Upper lobe of right lung (tissue), 1 donor: ENCODE results near the gene PARP1. TPM values are rescaled to one million over a fixed set of nuclear protein-coding genes. Genes with fewer than 3 reads are reported as not detected.

Experiments
- ATAC-seq: fragments of 200-7000 bp; cut with Tn5 transposase; one replicate; pipeline ENCODE4 v1.9.1; 2020; ENCODE audit warnings: mild to moderate bottlenecking, moderate library complexity
- DNase-seq: peaks from one replicate; pipeline ENCODE4 v3.0.0-alpha.2; 2020
- H3K27ac ChIP-seq: fragments of 200-600 bp; one replicate; pipeline ENCODE4 v1.8.0; 2022
- H3K27me3 ChIP-seq: fragments of 200-600 bp; one replicate; pipeline ENCODE4 v1.8.0; 2022; ENCODE audit warnings: mild to moderate bottlenecking
- H3K36me3 ChIP-seq: fragments of 200-600 bp; one replicate; pipeline ENCODE4 v1.8.0; 2022
- H3K4me1 ChIP-seq: fragments of 200-600 bp; one replicate; pipeline ENCODE4 v1.8.0; 2022
- H3K4me3 ChIP-seq: fragments of 200-600 bp; one replicate; pipeline ENCODE4 v1.8.0; 2022; ENCODE audit warnings: mild to moderate bottlenecking
- H3K9me3 ChIP-seq: fragments of 200-600 bp; one replicate; pipeline ENCODE4 v1.8.0; 2022
- intact Hi-C: fragments of 100-400 bp; cut with DNase I; formaldehyde crosslinking; loops from one replicate; pipeline ENCODE4 v1.11.0; 2022
- total RNA-seq: library from RNA; stranded (reverse); fragmentation: NEBNext Ultra II Directional; extraction: Animal tissue kit (Norgen Biotek cat#: 25700); gene quantifications from one replicate; pipeline ENCODE4 v1.2.1, GENCODE V29; 2021
- TF ChIP-seq, protein P1 (sequence below): fragments of 200-600 bp; IDR thresholded peaks from one replicate; pipeline ENCODE4 v1.8.0; 2022; ENCODE audit warnings: antibody characterized with exemption
- donor health status: DM: no; HTN: yes; CAD: no; lungs with severe emphysema.

PARP1 gene
- total RNA-seq, 1 donor from 2014 or later, result 64.6 TPM

- no peaks in the 10 kb centered on the region for H3K36me3 ChIP-seq
- H3K27me3 ChIP-seq, result no peaks in the 10 kb centered on the region
- ATAC-seq (no peak), DNase-seq (no peak)
- intact Hi-C loops, result no loop called here
- no peaks in the 10 kb centered on the region for H3K4me1 ChIP-seq
- H3K27ac ChIP-seq, result no peak overlapping the region
- no peaks in the 10 kb centered on the region for H3K9me3 ChIP-seq
- TF ChIP-seq, protein P1, sequence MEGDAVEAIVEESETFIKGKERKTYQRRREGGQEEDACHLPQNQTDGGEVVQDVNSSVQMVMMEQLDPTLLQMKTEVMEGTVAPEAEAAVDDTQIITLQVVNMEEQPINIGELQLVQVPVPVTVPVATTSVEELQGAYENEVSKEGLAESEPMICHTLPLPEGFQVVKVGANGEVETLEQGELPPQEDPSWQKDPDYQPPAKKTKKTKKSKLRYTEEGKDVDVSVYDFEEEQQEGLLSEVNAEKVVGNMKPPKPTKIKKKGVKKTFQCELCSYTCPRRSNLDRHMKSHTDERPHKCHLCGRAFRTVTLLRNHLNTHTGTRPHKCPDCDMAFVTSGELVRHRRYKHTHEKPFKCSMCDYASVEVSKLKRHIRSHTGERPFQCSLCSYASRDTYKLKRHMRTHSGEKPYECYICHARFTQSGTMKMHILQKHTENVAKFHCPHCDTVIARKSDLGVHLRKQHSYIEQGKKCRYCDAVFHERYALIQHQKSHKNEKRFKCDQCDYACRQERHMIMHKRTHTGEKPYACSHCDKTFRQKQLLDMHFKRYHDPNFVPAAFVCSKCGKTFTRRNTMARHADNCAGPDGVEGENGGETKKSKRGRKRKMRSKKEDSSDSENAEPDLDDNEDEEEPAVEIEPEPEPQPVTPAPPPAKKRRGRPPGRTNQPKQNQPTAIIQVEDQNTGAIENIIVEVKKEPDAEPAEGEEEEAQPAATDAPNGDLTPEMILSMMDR, result no peak
- H3K4me3 ChIP-seq, result no peak overlapping the region
Measured at GRCh38 chr1:226337276-226337875, 70.5 kb downstream of the PARP1 start.

DNA sequence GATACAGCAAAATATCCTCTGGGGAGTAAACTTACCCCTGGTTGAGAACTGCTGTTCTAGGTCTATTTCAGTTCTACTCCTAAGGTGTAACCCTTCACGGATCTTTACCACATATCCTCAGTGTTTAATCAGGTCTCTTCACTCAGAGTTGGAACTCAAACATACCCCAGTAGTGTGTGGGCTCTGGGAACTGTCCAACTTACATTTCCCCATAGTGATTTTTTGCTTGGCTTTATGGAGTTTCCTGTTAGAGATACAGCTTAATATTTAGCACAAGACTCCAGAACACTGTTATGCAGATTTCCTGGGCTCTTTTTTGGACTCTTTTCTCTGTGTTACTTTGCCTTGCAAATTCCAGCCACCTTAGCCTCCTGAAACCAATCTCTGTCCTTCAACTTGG is 72.2 kb downstream of the PARP1 start:
- ATAC-seq (no peak), DNase-seq (no peak)
- Histone ChIP-seq H3K9me3 (no peaks in the 10 kb centered on the region), H3K4me1 (no peaks in the 10 kb centered on the region), H3K36me3 (no peaks in the 10 kb centered on the region), H3K27ac (no peak overlapping the region), H3K27me3 (peaks cover 5% of the 10 kb centered on the region), H3K4me3 (no peak overlapping the region)
- intact Hi-C loops, result no loop called here
- TF ChIP-seq, protein P1, result no peak

DNA sequence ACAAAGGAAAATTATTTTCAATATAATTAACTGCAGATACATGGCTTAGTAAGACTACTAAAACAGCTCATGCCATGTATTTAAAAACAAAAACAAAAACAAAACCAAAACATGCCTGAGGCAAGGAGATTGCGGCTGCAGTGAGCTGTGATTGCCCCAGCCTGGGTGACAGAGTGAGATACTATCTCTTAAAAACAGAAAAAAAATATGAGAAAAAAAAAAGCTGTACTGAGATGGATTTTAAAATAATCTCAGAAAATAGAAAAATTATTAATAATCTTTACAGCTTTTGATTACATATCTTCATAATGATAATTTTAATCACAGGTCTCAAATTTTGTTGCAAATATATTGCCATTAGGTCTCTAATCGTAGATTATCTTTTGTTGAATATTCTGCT is 74.9 kb downstream of the PARP1 start:
- DNase-seq (no peak), ATAC-seq (no peak)
- intact Hi-C loops, result no loop called here
- Histone ChIP-seq H3K4me1 (no peaks in the 10 kb centered on the region), H3K27me3 (peaks cover 5% of the 10 kb centered on the region), H3K9me3 (no peaks in the 10 kb centered on the region), H3K36me3 (no peaks in the 10 kb centered on the region), H3K27ac (no peak overlapping the region), H3K4me3 (no peak overlapping the region)
- TF ChIP-seq, protein P1, result no peak

DNA sequence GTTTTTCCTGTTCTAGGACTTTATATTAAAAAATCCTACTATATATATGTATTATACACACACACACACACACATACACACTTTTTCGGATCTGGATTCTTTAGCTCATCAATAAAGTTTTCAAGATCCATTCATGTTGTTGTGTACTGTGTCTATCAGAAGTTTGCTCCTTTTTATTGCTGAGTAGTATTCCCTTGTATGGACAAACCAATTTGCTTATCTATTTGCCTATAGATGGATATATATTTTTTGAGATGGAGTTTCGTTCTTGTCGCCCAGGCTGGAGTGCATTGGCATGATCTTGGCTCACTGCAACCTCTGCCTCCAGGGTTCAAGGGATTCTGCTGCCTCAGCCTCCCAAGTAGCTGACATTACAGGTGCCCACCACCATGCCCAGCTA is 78.7 kb downstream of the PARP1 start:
- H3K4me1 ChIP-seq, result no peaks in the 10 kb centered on the region
- H3K36me3 ChIP-seq, result no peaks in the 10 kb centered on the region
- intact Hi-C loops, result no loop called here
- no peak overlapping the region for H3K27ac ChIP-seq
- no peaks in the 10 kb centered on the region for H3K9me3 ChIP-seq
- DNase-seq (no peak), ATAC-seq (no peak)
- TF ChIP-seq, protein P1, result no peak
- H3K27me3 ChIP-seq, result peaks cover 5% of the 10 kb centered on the region
- H3K4me3 ChIP-seq, result no peak overlapping the region

DNA sequence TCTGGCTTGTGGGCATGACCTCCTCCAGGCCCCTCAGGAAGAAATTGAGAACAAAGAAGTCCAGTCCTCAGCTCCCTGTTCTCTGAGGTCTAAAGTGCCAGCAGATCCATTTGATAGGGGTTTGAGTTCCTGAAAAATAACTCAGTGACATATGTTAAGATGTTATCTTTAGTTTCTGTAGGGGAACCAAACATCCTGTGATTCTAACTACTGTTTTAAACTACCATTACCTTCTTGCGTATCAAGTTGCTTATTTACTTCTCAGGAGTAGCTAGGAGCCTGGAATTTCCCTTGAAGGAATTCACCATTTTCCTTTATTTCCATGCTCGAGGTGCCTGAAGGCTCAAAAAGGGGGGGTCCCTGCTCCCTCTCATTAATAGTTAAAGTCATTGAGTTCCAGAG is 80.1 kb downstream of the PARP1 start:
- no peaks in the 10 kb centered on the region for H3K36me3 ChIP-seq
- H3K27ac ChIP-seq, result no peak overlapping the region
- ATAC-seq (no peak), DNase-seq (no peak)
- no peaks in the 10 kb centered on the region for H3K9me3 ChIP-seq
- intact Hi-C loops, result no loop called here
- H3K4me1 ChIP-seq, result no peaks in the 10 kb centered on the region
- H3K4me3 ChIP-seq, result no peak overlapping the region
- peaks cover 5% of the 10 kb centered on the region for H3K27me3 ChIP-seq
- TF ChIP-seq, protein P1, result no peak

- Histone ChIP-seq H3K4me3 (no peak overlapping the region), H3K9me3 (no peaks in the 10 kb centered on the region), H3K27ac (no peak overlapping the region), H3K36me3 (no peaks in the 10 kb centered on the region), H3K27me3 (peaks cover 10% of the 10 kb centered on the region), H3K4me1 (no peaks in the 10 kb centered on the region)
- TF ChIP-seq, protein P1, result no peak
- ATAC-seq (no peak), DNase-seq (no peak)
- intact Hi-C loops, result no loop called here
Measured at GRCh38 chr1:226325178-226325577, 82.7 kb downstream of the PARP1 start.
